Measurements from ENCODE around the gene TGM2.

DNA sequence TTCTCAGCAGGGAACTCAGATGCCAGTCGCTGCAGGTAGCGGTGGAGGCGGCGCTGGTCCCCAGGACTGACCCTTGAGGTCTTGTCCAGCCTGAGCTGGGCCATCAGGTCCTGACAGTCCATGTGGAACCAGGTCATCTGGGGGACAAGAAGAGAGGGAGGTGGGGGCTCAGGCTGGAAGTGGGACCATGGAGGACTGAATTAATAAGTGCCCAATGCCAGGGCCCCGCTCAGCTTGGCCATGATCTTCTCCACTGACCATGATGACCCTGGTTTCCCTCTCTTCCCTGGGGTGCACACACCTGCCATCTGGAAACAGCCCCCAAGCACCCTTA is 48.5 kb upstream of the TGM2 start:
- no peak for TF ChIP-seq ZNF146 (tag by site-specific recombination; IDR thresholded peaks at IDR 0.05)
- TF ChIP-seq ZNF747 (tag by site-specific recombination; IDR thresholded peaks at IDR 0.05) = no peak
- TF ChIP-seq ZNF426 (tag by site-specific recombination; IDR thresholded peaks at IDR 0.05) = no peak
- TF ChIP-seq, protein P1, sequence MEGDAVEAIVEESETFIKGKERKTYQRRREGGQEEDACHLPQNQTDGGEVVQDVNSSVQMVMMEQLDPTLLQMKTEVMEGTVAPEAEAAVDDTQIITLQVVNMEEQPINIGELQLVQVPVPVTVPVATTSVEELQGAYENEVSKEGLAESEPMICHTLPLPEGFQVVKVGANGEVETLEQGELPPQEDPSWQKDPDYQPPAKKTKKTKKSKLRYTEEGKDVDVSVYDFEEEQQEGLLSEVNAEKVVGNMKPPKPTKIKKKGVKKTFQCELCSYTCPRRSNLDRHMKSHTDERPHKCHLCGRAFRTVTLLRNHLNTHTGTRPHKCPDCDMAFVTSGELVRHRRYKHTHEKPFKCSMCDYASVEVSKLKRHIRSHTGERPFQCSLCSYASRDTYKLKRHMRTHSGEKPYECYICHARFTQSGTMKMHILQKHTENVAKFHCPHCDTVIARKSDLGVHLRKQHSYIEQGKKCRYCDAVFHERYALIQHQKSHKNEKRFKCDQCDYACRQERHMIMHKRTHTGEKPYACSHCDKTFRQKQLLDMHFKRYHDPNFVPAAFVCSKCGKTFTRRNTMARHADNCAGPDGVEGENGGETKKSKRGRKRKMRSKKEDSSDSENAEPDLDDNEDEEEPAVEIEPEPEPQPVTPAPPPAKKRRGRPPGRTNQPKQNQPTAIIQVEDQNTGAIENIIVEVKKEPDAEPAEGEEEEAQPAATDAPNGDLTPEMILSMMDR (tag by site-specific recombination; IDR thresholded peaks at IDR 0.05) = no peak
- no peak for TF ChIP-seq ZNF174 (tag by site-specific recombination; IDR thresholded peaks at IDR 0.05)
